OCI-LY7 (cell line): ENCODE measurements around the gene RANBP17.

ENCODE experiments used
- EZH2phosphoT487 ChIP-seq: fragments of 200-600 bp; sonication (generic); IDR thresholded peaks from 2 replicates; pipeline ENCODE4 v1.6.1; 2018; ENCODE audit warnings: low read depth, borderline replicate concordance, mild to moderate bottlenecking, mixed run types, antibody characterized with exemption, low read length, moderate library complexity, mixed read lengths
- TF ChIP-seq, protein P1 (sequence below): fragments of 200-600 bp; sonication (generic); conservative IDR thresholded peaks from 2 replicates; pipeline ENCODE4 v1.5.1; 2014; ENCODE audit warnings: mild to moderate bottlenecking, antibody characterized with exemption, low read length, moderate library complexity, mixed read lengths

DNA sequence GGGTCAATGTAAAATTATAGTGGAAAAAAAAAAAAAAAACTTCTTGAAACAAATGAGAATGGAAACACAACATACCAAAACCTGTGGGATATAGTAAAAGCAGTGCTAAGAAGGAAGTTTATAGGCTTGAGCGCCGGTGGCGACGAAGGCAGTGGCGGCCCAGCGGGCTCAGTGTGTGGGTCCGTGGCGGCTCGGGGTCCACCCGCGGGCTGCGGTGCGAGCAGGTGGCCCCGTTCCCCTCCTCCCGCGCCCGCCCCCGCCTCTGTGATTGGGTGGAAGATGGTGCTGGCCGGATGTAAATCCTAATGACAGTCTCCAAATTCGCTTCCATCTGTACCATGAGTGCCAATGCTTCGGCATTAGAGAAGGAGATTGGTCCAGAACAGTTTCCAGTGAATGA lies 389.7 kb downstream of the RANBP17 start:
- TF ChIP-seq, protein P1, sequence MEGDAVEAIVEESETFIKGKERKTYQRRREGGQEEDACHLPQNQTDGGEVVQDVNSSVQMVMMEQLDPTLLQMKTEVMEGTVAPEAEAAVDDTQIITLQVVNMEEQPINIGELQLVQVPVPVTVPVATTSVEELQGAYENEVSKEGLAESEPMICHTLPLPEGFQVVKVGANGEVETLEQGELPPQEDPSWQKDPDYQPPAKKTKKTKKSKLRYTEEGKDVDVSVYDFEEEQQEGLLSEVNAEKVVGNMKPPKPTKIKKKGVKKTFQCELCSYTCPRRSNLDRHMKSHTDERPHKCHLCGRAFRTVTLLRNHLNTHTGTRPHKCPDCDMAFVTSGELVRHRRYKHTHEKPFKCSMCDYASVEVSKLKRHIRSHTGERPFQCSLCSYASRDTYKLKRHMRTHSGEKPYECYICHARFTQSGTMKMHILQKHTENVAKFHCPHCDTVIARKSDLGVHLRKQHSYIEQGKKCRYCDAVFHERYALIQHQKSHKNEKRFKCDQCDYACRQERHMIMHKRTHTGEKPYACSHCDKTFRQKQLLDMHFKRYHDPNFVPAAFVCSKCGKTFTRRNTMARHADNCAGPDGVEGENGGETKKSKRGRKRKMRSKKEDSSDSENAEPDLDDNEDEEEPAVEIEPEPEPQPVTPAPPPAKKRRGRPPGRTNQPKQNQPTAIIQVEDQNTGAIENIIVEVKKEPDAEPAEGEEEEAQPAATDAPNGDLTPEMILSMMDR, result no peak
- no peak for TF ChIP-seq EZH2phosphoT487
